GM18511 (cell line): Measurements from ENCODE around the gene SLC5A2.
"Not testable (repeated sequence)": the region's sequence is repeated elsewhere in the genome, so short reads cannot be mapped to it uniquely, and the experiment has no call there.

Source experiments
- ATAC-seq: cut with Tn5 transposase; IDR thresholded peaks from one replicate; pipeline ENCODE4 v1.9.1; 2021; ENCODE audit warnings: mild to moderate bottlenecking, moderate library complexity; ENCODE audit not compliant: unreplicated experiment

The SLC5A2 gene

DNA sequence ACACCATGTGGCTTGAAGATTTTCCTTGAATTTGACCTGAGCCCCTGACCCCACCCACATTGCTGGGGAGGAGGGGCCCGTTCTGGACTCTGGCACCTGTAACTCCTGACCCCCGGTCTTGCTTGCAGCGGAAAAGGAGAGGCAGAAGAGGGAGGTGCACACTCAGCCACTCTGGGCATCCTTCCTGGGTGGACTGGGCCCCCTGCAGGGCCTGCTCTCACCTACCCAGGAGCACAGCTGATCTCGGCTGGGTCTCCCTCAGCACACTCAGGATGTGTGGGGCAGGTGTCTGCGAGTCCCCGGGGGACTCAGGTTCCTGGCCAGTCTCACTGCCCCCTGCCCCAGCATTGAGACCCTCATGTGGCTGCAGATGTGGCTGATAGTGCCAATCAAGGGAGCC lies 40.8 kb downstream of the SLC5A2 start:
- ATAC-seq, result not testable (repeated sequence)

DNA sequence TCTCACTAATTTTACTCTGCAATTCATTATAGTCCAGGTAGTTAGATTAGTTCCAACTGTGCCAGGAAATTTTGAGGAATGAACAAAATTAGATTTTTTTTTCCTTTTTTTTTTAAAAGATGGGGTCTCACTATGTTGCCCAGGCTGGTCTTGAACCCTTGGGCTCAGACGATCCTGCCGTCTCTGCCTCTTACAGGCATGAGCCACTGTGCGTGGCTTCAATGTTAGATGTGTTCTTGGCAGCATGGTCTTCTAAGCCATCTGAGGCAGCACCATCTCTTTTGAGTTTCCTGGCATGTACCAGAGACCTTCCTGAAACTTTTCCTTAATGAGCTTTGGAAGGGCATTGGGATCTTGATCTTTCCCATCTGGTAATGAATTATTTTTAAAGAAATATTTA lies 42.2 kb downstream of the SLC5A2 start:
- no peak for ATAC-seq

DNA sequence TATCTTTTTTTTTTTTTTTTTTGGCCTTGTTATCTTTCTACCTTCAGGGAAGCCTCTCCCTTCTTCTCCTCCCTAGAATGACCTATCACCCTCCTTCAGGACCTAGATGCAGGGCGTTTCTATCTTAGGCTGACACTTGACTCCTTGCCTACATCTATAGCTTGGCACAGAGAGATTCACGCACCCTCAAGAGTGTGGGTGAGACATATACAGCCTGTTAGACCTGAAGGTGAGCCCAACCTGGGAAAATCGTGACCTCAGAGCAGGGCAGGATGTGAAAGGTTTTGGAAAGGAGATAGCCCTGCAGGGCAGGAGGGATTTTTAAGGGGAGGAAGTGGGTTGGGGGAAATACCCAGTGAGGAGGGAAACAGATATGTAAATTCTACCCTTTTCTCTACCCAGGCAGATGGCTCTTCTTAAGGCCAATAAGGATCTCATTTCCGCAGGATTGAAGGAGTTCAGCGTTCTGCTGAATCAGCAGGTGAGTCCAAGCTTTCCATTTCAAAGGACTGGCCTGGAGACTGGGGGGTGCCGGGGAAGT lies 44.9 kb downstream of the SLC5A2 start, which contains the start of gene AHSP:
Gene AHSP, plus strand, starts transcription at position 167 of the 541 bp plus-strand sequence. Its CDS starts 240 bp downstream, at position 407.
- ATAC-seq, result no peak

DNA sequence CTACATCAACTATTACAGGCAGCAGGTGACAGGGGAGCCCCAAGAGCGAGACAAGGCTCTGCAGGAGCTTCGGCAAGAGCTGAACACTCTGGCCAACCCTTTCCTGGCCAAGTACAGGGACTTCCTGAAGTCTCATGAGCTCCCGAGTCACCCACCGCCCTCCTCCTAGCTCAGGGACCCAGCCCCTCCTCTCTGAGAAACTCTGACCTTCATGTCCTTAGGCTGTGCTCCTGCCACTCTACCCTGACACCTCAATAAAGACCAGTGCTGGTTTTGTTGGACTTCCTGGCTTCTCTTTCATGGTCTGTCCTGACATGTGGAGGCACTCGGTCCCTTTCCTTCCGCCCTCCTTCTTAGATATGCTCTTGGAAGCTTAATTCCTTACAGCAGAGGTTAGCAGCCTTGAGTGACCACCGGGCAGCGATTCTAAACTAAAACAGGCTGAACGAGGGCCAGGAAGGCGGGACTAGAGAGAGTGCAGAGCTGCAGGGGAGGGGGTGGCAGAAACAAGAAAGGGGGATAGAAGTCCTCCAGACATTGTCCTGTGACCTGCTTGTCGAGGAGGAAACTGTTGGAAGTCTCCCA lies 45.7 kb downstream of the SLC5A2 start:
- no peak for ATAC-seq

DNA sequence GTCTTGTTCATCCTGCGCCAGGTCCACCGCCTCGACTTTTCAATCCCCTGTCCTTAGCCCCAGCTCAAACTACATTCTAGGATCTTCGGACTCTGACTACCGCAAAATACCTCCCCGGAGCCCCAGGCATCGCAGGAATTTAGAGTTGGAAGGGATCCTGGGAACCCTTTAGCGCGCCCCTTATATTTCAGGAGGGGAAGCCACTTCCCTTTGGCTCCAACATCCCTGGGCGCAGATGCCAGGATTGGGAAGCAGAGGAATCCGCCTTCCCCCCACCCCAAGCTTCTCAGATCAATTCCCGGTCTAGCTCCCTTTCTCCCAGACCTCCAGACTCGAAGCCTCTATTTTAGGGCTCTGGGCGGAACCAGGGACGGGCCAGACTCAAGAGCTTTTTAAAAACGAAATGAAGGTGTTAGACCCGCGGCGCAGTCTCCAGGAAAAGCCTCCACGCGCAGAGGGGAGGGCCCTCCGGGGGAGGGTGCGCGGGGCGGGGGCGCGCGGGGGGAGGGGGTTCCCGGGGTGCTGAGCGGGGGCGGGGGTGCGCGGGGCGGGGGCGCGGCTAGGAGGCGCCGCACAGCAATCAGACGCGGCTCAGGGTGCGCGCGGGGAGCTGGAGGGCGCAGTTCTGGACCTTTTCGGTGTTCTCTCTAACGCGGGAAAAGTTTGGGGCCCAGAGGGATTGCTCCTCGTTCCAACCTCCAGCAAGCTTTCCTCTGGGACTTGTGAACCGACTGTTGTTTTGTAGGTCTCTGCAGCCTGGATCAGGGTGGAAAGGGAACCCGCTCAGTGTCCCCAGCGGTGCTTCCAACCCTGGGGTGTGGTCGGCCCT lies 46.4 kb downstream of the SLC5A2 start:
- no peak for ATAC-seq

DNA sequence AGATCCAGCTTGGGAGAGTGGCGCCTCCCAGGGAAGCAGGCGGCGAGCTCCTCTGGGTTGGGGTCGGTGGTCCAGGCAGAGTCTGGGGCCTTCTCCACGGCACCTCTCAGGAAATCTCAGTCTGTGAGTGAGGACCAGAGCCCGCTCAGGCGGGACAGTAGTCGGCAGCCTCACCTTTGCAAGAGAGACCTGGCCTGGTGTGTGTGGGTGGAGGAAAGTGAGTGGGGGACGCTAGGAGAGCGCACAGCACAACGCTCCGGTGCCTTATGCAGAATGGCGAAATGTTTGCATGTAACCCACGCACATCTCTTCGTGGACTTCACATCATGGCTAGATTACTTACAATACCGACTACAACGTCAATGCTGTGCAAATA lies 47.0 kb downstream of the SLC5A2 start:
- no peak for ATAC-seq

DNA sequence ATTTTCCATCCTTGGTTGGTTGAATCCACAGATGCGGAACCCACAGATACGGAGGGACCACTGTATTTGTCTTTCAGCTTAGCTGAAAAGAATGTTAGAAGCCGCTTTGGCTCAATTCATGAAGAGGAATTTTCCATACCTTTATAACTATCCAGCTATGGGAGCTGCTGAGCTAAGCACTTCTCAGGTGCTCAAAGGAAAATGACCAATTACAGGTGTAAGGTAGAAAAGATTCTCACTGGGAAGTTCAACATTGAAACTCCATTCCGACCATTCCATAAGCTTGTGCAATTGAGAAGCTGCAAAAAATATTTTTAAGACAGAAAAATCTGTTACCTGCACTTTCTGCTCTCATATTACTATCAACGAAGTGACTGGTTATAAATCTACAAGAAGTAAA lies 47.5 kb downstream of the SLC5A2 start:
- ATAC-seq, result no peak

DNA sequence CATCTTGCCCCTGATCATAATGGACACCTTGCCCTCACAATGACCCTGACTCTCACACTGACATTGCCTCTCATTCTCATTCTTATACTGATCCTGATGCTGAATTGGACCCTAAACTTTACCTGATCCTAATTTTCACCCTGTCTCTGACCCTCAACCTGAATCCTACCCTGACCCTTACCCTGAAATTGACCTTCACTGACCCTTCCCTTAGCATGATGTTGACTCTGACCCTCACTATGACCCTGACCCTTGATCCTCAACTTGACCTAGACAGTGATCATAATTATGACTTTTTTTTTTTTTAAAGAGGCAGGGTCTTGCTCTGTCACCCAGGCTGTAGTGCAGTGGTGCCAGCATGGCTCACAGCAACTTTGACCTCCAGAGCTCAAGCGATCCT lies 48.2 kb downstream of the SLC5A2 start:
- no peak for ATAC-seq

DNA sequence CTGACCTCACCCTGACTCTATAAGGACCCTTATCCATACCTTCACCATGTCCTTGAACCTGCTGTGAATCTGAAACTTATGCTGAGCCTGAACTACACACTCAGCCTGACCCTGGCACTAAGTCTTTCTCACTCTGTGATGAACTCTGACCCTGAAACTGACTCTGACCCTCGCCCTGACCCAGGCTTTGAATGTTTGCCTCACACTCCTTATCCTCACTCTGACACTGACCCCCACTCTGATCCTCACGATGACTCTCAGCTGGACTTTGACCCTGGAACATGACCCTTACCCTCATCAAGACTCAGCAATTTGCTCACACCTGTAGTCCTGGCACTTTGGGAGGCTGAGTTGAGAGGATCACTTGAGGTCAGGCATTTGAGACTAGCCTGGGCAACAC lies 49.2 kb downstream of the SLC5A2 start:
- ATAC-seq, result no peak

DNA sequence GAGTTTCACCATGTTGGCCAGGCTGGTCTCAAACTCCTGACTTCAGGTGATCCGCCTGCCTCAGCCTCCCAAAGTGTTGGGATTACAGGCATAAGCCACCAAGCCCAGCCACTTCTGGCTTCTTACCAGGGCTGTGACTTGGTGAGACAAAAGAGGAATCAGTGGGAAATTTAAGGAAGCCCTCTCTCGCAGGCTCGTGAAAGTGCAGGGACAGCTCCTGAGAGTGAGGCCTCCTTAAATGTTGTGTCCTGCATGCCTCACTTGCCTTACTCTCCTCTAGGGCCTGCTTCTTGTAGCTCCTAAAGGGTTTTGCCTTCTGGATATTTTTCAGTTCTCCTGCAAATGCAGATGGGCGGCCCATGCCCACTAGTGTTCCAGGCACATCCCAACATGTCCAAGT lies 50.0 kb downstream of the SLC5A2 start:
- ATAC-seq, result no peak

DNA sequence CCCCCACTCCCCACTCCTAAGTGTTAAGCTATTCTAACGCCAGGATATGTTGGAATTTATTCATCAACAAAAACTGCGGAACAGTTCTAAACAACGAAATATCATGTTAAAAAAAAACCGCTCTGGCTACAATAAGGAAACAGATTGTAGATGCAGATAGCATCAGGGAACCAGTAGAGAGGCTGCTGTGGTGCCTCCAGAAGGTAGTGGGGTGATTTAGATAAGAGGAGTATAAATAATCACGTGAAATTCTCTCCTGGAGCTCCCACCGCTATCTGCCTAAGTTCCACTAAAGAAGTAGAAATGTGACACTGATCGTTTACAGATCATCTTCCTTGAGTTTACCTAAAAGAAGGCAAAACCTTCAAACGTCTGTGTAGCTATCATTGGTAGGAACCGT lies 52.8 kb downstream of the SLC5A2 start:
- no peak for ATAC-seq

DNA sequence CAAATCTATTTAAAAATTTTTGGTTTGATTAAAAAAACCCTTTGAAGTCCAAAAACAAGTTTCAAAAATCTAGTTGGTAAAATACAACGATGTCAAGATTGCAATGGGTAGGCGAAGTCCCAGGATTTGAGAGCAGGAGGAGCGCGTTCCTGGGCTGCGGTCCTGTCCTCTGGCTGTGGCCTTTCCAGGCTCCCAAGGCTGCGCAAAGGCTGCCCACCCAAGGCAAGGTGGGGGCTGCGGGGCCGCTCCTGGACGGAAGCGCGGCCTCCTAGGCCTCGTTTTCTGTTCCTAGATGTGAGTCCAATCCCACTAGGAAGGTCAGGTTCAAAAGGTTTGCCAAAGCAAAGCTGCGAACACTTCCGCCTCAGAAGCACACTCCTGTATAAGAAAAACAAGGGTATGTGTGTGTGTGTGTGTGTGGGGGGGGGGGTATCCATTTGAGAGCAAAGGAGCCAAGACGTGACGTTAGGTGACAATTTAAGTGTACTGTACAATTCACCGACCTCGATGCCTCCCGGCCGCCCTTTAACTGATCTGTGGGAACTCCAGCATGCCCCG lies 54.0 kb downstream of the SLC5A2 start:
- ATAC-seq, result no peak

DNA sequence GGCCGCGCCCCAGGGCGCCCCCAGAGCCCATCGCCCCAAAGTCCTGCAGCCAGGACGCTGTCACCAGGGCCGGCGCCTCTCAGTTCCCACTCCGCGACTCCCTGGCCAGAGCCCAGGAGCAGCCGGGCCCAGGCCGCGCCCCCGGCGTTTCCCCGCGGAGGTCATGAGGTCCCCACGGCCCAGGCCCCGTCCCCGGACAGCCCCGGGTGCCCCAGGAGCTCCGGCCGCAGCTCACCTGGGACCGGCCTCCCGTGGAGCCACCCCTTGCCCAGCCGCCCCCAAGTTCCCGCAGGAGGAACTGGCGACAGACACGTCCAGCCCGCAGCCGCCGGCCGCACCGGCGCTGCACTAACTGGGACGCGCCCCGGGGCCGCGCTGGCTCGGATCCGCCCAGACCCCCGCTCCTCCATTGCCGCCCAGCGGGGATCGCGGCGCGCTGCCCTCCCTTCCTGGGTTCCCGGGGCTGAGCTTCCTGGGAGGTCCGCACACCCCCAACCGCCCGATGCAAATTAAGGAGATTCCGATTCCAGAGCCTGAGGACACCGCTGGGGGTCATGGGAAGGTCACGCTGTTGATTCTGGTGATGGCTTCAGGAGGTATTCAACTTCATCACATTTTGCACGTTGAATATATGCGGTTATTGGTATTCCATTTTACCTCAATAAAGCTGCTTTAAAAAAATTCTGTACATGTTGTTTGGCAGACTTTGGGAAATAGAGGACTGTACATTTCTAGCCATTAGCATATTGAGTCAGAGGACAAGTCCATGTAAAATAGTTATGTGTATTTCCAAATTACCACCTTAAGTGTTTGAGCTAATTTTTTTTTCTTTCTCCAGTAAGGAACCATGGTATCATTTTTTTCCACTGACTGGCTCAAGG lies 54.7 kb downstream of the SLC5A2 start:
- ATAC-seq, result no peak

DNA sequence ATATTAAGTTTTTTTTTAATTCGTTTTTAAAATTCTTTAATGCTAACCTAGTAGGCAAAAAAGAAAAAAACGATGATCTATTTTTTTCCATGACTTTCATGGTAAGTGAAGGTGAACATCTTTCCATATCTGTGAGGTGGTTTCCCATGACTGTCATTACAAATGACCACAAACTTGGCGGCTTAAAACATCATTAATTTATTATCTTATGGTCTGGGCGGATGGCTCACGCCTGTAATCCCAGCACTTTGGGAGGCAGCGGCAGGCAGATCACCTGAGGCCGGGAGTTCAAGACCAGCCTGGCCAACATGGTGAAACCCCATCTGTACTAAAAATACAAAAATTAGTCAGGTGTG lies 55.3 kb downstream of the SLC5A2 start:
- ATAC-seq, result not testable (repeated sequence)

DNA sequence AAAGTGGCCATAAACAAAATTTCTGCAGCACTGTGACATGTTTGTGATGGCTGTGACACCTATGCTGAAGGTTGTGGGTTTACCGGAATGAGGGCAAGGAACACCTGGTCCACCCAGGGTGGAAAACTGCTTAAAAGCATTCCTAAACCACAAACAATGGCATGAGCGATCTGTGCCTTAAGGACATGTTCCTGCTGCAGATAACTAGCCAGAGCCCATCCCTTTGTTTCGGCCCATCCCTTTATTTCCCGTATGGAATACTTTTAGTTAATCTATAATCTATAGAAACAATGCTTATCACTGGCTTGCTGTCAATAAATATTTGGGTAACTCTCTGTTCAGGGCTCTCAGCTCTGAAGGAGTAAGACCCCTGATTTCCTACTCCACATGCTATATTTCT lies 56.8 kb downstream of the SLC5A2 start:
- not testable (repeated sequence) for ATAC-seq
